Stimulated activated effector memory CD8-positive, alpha-beta T cell treated with anti-CD3 and anti-CD28 coated beads, Interleukin-12 subunit alpha, Interleukin-12 subunit beta, amount 100 ng/mL, for 72 hours (primary cell): ENCODE data around the gene DENND4A.
"Not testable (repeated sequence)": the region's sequence is repeated elsewhere in the genome, so short reads cannot be mapped to it uniquely, and the experiment has no call there.

ENCODE experiments used
- ATAC-seq: fragments of 150-1000 bp; cut with Tn5 transposase; 2 replicates; pipeline ENCODE4 v1.10.0; 2021
- DNase-seq, 2 donors: peaks; one replicate each; pipeline ENCODE4 v3.0.0; 2021 to 2022; ENCODE audit warnings: low spot score in 2 of 2
- H3K27ac Mint-ChIP-seq: one replicate; pipeline ENCODE4 v1.8.0; 2022; ENCODE audit warnings: mild to moderate bottlenecking, mixed read lengths
- H3K36me3 Mint-ChIP-seq: one replicate; pipeline ENCODE4 v1.8.0; 2022; ENCODE audit warnings: mild to moderate bottlenecking, mixed read lengths
- H3K4me1 Mint-ChIP-seq: one replicate; pipeline ENCODE4 v1.8.0; 2022; ENCODE audit warnings: mixed read lengths
- H3K4me3 Mint-ChIP-seq: one replicate; pipeline ENCODE4 v1.8.0; 2022; ENCODE audit warnings: mild to moderate bottlenecking, mixed read lengths
- H3K9me3 Mint-ChIP-seq: one replicate; pipeline ENCODE4 v1.8.0; 2022; ENCODE audit warnings: mixed read lengths

DENND4A gene

GRCh38 chr15:65634356-65634755 is 157.7 kb downstream of the DENND4A start:
- no peak for DNase-seq
- ATAC-seq = no peak

GRCh38 chr15:65633752-65634151 is 158.3 kb downstream of the DENND4A start:
- no peak overlapping the region for H3K27ac Mint-ChIP-seq
- ATAC-seq = no peak
- no peak for DNase-seq
- no peak overlapping the region for H3K4me3 Mint-ChIP-seq
- H3K9me3 Mint-ChIP-seq = no peaks in the 10 kb centered on the region
- H3K36me3 Mint-ChIP-seq = no peaks in the 10 kb centered on the region
- H3K4me1 Mint-ChIP-seq = peaks cover 41% of the 10 kb centered on the region

More at GRCh38 chr15:65634356-65634755, 157.7 kb downstream of the DENND4A start:
- Mint-ChIP-seq H3K36me3 (no peaks in the 10 kb centered on the region), H3K9me3 (no peaks in the 10 kb centered on the region), H3K4me1 (peaks cover 45% of the 10 kb centered on the region), H3K27ac (no peak overlapping the region), H3K4me3 (no peak overlapping the region)

GRCh38 chr15:65632780-65633375 is 159.2 kb downstream of the DENND4A start:
- no peak for ATAC-seq
- Mint-ChIP-seq H3K9me3 (no peaks in the 10 kb centered on the region), H3K27ac (no peak overlapping the region), H3K36me3 (no peaks in the 10 kb centered on the region), H3K4me3 (no peak overlapping the region), H3K4me1 (peaks cover 36% of the 10 kb centered on the region)
- DNase-seq = no peak

- H3K9me3 Mint-ChIP-seq = no peaks in the 10 kb centered on the region
- H3K4me1 Mint-ChIP-seq = peaks cover 36% of the 10 kb centered on the region
- ATAC-seq (peak; percentile 47), DNase-seq (no peak)
- no peak overlapping the region for H3K27ac Mint-ChIP-seq
- H3K36me3 Mint-ChIP-seq = no peaks in the 10 kb centered on the region
- H3K4me3 Mint-ChIP-seq = peak overlapping the region; percentile 24
These were observed 160.6 kb downstream of the DENND4A start for GRCh38 chr15:65631503-65631902.

GRCh38 chr15:65630760-65631159 is 161.3 kb downstream of the DENND4A start:
- ATAC-seq (peak; percentile 80), DNase-seq (no peak)
- Mint-ChIP-seq H3K36me3 (peaks cover under 1% of the 10 kb centered on the region), H3K9me3 (no peaks in the 10 kb centered on the region), H3K4me1 (peaks cover 36% of the 10 kb centered on the region), H3K4me3 (peak overlapping the region; percentile 24), H3K27ac (no peak overlapping the region)

GRCh38 chr15:65629548-65629947 is 162.5 kb downstream of the DENND4A start:
- Mint-ChIP-seq H3K36me3 (peaks cover 4% of the 10 kb centered on the region), H3K27ac (no peak overlapping the region), H3K4me3 (no peak overlapping the region), H3K4me1 (peaks cover 36% of the 10 kb centered on the region), H3K9me3 (no peaks in the 10 kb centered on the region)
- no peak for ATAC-seq
- DNase-seq = no peak

- H3K27ac Mint-ChIP-seq = no peak overlapping the region
- H3K4me3 Mint-ChIP-seq = no peak overlapping the region
- no peak for ATAC-seq
- no peaks in the 10 kb centered on the region for H3K9me3 Mint-ChIP-seq
- DNase-seq = no peak
- H3K4me1 Mint-ChIP-seq = peaks cover 15% of the 10 kb centered on the region
- H3K36me3 Mint-ChIP-seq = peaks cover 4% of the 10 kb centered on the region
These were observed 165.2 kb downstream of the DENND4A start for GRCh38 chr15:65626856-65627255.

- Mint-ChIP-seq H3K9me3 (no peaks in the 10 kb centered on the region), H3K4me3 (no peak overlapping the region), H3K27ac (no peak overlapping the region), H3K4me1 (no peaks in the 10 kb centered on the region), H3K36me3 (peaks cover 4% of the 10 kb centered on the region)
- no peak for ATAC-seq
- DNase-seq = no peak
These were observed 169.0 kb downstream of the DENND4A start for GRCh38 chr15:65623103-65623502.

- Mint-ChIP-seq H3K4me3 (no peak within 1 kb of the TSS), H3K36me3 (peaks cover 4% of the 10 kb centered on the region), H3K4me1 (no peaks in the 10 kb centered on the region), H3K9me3 (no peaks in the 10 kb centered on the region), H3K27ac (no peak within 1 kb of the TSS)
- DNase-seq = no peak
- no peak for ATAC-seq
These were observed 170.5 kb downstream of the DENND4A start, which contains the start of gene SLC24A1 for GRCh38 chr15:65621638-65622037. Gene SLC24A1 (plus strand): TSS chr15:65621938. CDS start chr15:65624081, 2,143 bp downstream.

GRCh38 chr15:65620833-65621232 is 171.3 kb downstream of the DENND4A start:
- no peak for ATAC-seq
- no peaks in the 10 kb centered on the region for H3K4me1 Mint-ChIP-seq

GRCh38 chr15:65619626-65620290 is 172.3 kb downstream of the DENND4A start:
- Mint-ChIP-seq H3K36me3 (no peaks in the 10 kb centered on the region), H3K4me1 (no peaks in the 10 kb centered on the region), H3K27ac (no peak overlapping the region), H3K4me3 (no peak overlapping the region), H3K9me3 (no peaks in the 10 kb centered on the region)
- ATAC-seq (no peak), DNase-seq (no peak)

More at GRCh38 chr15:65620833-65621232, 171.3 kb downstream of the DENND4A start:
- peaks cover 4% of the 10 kb centered on the region for H3K36me3 Mint-ChIP-seq
- no peaks in the 10 kb centered on the region for H3K9me3 Mint-ChIP-seq
- no peak overlapping the region for H3K27ac Mint-ChIP-seq
- DNase-seq = no peak
- no peak overlapping the region for H3K4me3 Mint-ChIP-seq

- DNase-seq (no peak), ATAC-seq (no peak)
- Mint-ChIP-seq H3K27ac (no peak overlapping the region), H3K4me3 (no peak overlapping the region), H3K9me3 (no peaks in the 10 kb centered on the region), H3K4me1 (no peaks in the 10 kb centered on the region), H3K36me3 (no peaks in the 10 kb centered on the region)
These were observed 173.5 kb downstream of the DENND4A start for GRCh38 chr15:65618560-65619109.

GRCh38 chr15:65615887-65616286 is 176.2 kb downstream of the DENND4A start:
- ATAC-seq, DNase-seq, H3K27ac Mint-ChIP-seq, H3K9me3 Mint-ChIP-seq, H3K4me3 Mint-ChIP-seq, H3K36me3 Mint-ChIP-seq: not testable (repeated sequence)
- peaks cover 25% of the 10 kb centered on the region for H3K4me1 Mint-ChIP-seq

GRCh38 chr15:65612949-65613744 is 178.9 kb downstream of the DENND4A start:
- no peaks in the 10 kb centered on the region for H3K9me3 Mint-ChIP-seq
- peaks cover 7% of the 10 kb centered on the region for H3K36me3 Mint-ChIP-seq
- ATAC-seq (no peak), DNase-seq (no peak)
- no peak overlapping the region for H3K4me3 Mint-ChIP-seq
- peak overlapping the region; percentile 98 for H3K27ac Mint-ChIP-seq
- H3K4me1 Mint-ChIP-seq = peaks cover 32% of the 10 kb centered on the region

- H3K27ac Mint-ChIP-seq = peak overlapping the region; percentile 98
- H3K36me3 Mint-ChIP-seq = peaks cover 7% of the 10 kb centered on the region
- peak; percentile 66 for ATAC-seq
- no peak for DNase-seq
- H3K4me1 Mint-ChIP-seq = peaks cover 37% of the 10 kb centered on the region
- peak overlapping the region; percentile 93 for H3K4me3 Mint-ChIP-seq
- no peaks in the 10 kb centered on the region for H3K9me3 Mint-ChIP-seq
These were observed 179.5 kb downstream of the DENND4A start for GRCh38 chr15:65612616-65612946.
